Neutrophil (primary cell): ENCODE results near the gene RGS10.
"Not testable (repeated sequence)": the region's sequence is repeated elsewhere in the genome, so short reads cannot be mapped to it uniquely, and the experiment has no call there.

ENCODE experiments used
- H3K27ac ChIP-seq: fragments of 200-600 bp; sonication (generic); 2 replicates; pipeline ENCODE4 v1.5.1; 2016; ENCODE audit warnings: mild to moderate bottlenecking, moderate library complexity
- H3K27me3 ChIP-seq: fragments of 200-600 bp; sonication (generic); 2 replicates; pipeline ENCODE4 v1.6.0; 2016; ENCODE audit warnings: mild to moderate bottlenecking
- H3K36me3 ChIP-seq: fragments of 200-600 bp; sonication (generic); 2 replicates; pipeline ENCODE4 v1.5.1; 2017
- H3K4me1 ChIP-seq, 2 experiments: fragments of 200-600 bp in 1 of 2; sonication (generic) in 1 of 2; 1 replicate in 1 of 2; 2 replicates in 1 of 2; pipeline versions ENCODE4 v1.5.1 to v1.6.1; 2013 to 2016; ENCODE audit warnings: low read depth in 1 of 2, low read length in 1 of 2, mild to moderate bottlenecking in 1 of 2, moderate library complexity in 1 of 2; ENCODE audit not compliant: control insufficient read depth in 1 of 2, insufficient read depth in 1 of 2
- H3K4me3 ChIP-seq, 2 experiments: fragments of 200-600 bp in 1 of 2; sonication (generic) in 1 of 2; 1 replicate in 1 of 2; 2 replicates in 1 of 2; pipeline ENCODE4 v1.5.1; 2013 to 2016; ENCODE audit warnings: low read depth in 1 of 2, low read length in 1 of 2, mild to moderate bottlenecking in 1 of 2, moderate library complexity in 1 of 2
- H3K9me3 ChIP-seq: fragments of 200-600 bp; sonication (generic); 2 replicates; pipeline ENCODE4 v1.5.1; 2016
- TF ChIP-seq, protein P1 (sequence below): fragments of 200-600 bp; sonication (generic); IDR thresholded peaks from 2 replicates; pipeline ENCODE4 v1.5.1; 2016; ENCODE audit warnings: antibody characterized with exemption

RGS10 gene

DNA sequence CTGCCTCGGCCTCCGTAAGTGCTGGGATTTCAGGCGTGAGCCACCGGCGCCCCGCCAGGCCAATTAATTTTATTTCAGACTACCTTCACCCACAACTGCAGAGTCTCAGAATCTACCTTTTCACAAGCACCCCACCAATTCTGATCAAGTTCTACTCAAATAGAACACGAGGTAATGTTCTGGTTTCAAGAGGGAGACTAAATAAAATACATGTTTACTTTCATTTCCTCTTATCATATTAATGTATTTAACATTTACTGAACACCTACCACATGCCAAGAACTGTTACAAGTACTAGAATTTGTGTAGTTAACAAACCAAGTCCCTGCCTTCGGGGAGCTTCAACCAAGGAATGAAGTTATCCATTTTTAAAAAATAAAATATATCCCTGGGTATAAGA lies 25.5 kb upstream of the RGS10 start:
- TF ChIP-seq, protein P1, sequence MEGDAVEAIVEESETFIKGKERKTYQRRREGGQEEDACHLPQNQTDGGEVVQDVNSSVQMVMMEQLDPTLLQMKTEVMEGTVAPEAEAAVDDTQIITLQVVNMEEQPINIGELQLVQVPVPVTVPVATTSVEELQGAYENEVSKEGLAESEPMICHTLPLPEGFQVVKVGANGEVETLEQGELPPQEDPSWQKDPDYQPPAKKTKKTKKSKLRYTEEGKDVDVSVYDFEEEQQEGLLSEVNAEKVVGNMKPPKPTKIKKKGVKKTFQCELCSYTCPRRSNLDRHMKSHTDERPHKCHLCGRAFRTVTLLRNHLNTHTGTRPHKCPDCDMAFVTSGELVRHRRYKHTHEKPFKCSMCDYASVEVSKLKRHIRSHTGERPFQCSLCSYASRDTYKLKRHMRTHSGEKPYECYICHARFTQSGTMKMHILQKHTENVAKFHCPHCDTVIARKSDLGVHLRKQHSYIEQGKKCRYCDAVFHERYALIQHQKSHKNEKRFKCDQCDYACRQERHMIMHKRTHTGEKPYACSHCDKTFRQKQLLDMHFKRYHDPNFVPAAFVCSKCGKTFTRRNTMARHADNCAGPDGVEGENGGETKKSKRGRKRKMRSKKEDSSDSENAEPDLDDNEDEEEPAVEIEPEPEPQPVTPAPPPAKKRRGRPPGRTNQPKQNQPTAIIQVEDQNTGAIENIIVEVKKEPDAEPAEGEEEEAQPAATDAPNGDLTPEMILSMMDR: no peak
- no peaks in the 10 kb centered on the region for H3K9me3 ChIP-seq
- H3K4me1 ChIP-seq: no peaks in the 10 kb centered on the region
- H3K36me3 ChIP-seq: peaks cover 13% of the 10 kb centered on the region
- no peak overlapping the region for H3K27ac ChIP-seq
- no peaks in the 10 kb centered on the region for H3K27me3 ChIP-seq
- no peak overlapping the region for H3K4me3 ChIP-seq

DNA sequence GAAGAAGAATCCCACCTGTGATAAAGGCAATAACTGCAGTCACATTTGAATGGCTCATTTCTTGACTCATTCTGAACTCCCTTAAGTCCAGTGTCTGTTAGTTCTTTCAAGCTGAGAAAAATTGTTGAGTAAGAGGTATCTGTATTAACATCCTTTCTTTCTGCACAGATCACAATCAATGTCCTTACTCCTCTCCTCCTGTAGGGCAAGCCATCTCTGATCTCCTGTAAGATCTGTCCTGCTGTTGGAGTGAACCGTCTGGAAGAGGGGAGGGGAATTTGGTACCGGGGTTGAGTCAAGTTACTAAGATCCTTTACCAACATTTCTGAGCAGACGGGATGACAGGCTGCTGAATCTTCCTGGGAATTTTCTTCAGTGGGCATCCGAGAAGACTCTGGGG lies 19.6 kb upstream of the RGS10 start:
- H3K27ac ChIP-seq: no peak overlapping the region
- TF ChIP-seq, protein P1: no peak
- H3K27me3 ChIP-seq: no peaks in the 10 kb centered on the region
- H3K4me3 ChIP-seq: no peak overlapping the region
- no peaks in the 10 kb centered on the region for H3K36me3 ChIP-seq
- no peaks in the 10 kb centered on the region for H3K4me1 ChIP-seq
- no peaks in the 10 kb centered on the region for H3K9me3 ChIP-seq

GRCh38 chr10:119559511-119559910 lies 17.0 kb upstream of the RGS10 start:
- H3K27me3 ChIP-seq, H3K4me1 ChIP-seq, H3K27ac ChIP-seq, H3K4me3 ChIP-seq, H3K9me3 ChIP-seq, H3K36me3 ChIP-seq: not testable (repeated sequence)

DNA sequence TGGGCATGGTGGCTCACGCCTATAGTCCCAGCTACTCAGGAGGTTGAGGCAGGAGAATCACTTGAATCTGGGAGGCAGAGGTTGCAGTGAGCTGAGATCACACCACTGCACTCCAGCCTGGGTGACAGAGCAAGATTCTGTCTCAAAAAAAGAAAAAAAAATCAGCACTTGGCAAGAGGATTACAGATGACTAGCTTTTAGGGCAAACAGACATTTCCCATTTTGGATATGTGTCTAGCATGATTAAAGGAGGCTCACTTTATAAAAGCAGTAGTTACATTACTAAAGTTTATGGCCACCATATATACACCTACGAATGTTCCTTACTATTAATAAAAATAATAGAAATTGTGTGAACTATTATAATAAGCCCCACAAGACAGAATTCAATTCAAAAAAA lies 13.6 kb upstream of the RGS10 start:
- not testable (repeated sequence) for H3K36me3 ChIP-seq, H3K27ac ChIP-seq, H3K27me3 ChIP-seq, H3K4me1 ChIP-seq, H3K9me3 ChIP-seq, H3K4me3 ChIP-seq

GRCh38 chr10:119555178-119555784 lies 12.8 kb upstream of the RGS10 start:
- no peaks in the 10 kb centered on the region for H3K27me3 ChIP-seq
- no peak overlapping the region for H3K27ac ChIP-seq
- H3K9me3 ChIP-seq: no peaks in the 10 kb centered on the region
- TF ChIP-seq, protein P1: no peak
- no peak overlapping the region for H3K4me3 ChIP-seq
- H3K36me3 ChIP-seq: no peaks in the 10 kb centered on the region
- no peaks in the 10 kb centered on the region for H3K4me1 ChIP-seq

DNA sequence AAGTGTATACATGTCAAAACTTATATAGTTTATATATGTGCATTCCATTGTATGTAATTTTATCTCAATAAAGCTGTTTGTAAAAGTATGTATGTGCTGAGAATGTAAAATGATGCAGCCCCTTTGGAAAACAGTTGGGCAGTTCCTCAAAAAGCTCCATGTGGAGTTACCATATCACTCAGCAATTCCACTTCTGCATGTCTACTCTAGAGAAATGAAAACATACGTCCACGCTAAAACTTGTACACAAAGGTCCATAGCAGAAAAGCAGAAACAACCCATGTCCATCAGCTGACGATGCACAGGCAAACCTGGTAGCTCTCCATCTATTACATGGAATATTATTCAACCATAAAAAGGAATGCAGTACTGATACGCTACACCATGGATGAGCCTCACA lies 8.3 kb upstream of the RGS10 start:
- H3K4me1 ChIP-seq: no peaks in the 10 kb centered on the region

More for the DNA sequence above, 8.3 kb upstream of the RGS10 start:
- Histone ChIP-seq H3K27me3 (peaks cover 19% of the 10 kb centered on the region), H3K4me3 (no peak overlapping the region), H3K9me3 (no peaks in the 10 kb centered on the region), H3K27ac (no peak overlapping the region), H3K36me3 (no peaks in the 10 kb centered on the region)
- TF ChIP-seq, protein P1: no peak
